ENCODE results near the gene NCAM2.

The NCAM2 gene

GRCh38 chr21:20999659-21000058, 1.4 kb downstream of the NCAM2 start:
- peaks cover 10% of the 10 kb centered on the region for H3K4me1 ChIP-seq (ENCODE audit: control insufficient read depth, insufficient read depth, low read length)
- no peaks in the 10 kb centered on the region for H3K36me3 ChIP-seq (ENCODE audit: control insufficient read depth, insufficient read depth, low read length, severe bottlenecking)
- H3K27me3 ChIP-seq (replicated peaks; ENCODE audit: control insufficient read depth, insufficient read depth, low read length) = no peaks in the 10 kb centered on the region
- H3K9ac ChIP-seq (ENCODE audit: low read length) = no peak overlapping the region
- peak; percentile 82 for DNase-seq (ENCODE audit: low read depth)
- no peak overlapping the region for H3K4me3 ChIP-seq (ENCODE audit: low read length)
- no peaks in the 10 kb centered on the region for H3K9me3 ChIP-seq (ENCODE audit: control insufficient read depth, low read length)

DNA sequence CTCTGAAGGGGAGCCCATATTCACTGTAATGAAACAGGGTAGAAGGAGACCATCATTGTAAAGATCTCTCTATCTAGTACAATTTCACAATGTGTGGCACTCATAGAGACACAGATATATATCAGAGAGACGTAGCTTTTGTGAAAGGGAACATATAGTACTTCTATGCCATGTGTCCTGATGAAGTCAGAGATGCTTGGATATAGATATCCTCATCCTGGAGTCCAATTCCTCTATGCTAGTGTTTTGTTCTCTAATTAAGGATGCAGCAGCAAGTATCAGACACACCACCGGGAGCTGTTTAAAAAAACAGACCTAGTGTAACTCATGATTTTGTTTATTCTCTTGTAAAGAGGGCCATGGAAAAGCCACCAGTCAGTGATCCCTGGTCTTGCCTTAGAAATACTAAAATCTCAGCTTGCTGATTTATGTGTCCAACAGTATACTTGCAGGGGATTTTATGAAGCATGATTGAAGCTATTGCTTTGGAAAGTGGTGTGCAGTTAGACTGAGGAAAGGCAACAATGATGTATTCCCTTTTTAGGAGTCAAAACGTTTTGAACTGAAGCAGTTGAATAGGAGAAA, 2.5 kb downstream of the NCAM2 start:
- Histone ChIP-seq H3K36me3 (ENCODE audit: control insufficient read depth, insufficient read depth, low read length, severe bottlenecking) (no peaks in the 10 kb centered on the region), H3K9ac (ENCODE audit: low read length) (no peak overlapping the region), H3K27me3 (replicated peaks; ENCODE audit: control insufficient read depth, insufficient read depth, low read length) (no peaks in the 10 kb centered on the region), H3K4me3 (ENCODE audit: low read length) (no peak overlapping the region), H3K4me1 (ENCODE audit: control insufficient read depth, insufficient read depth, low read length) (peaks cover 10% of the 10 kb centered on the region), H3K9me3 (ENCODE audit: control insufficient read depth, low read length) (no peaks in the 10 kb centered on the region)
- DNase-seq (ENCODE audit: low read depth) = no peak

DNA sequence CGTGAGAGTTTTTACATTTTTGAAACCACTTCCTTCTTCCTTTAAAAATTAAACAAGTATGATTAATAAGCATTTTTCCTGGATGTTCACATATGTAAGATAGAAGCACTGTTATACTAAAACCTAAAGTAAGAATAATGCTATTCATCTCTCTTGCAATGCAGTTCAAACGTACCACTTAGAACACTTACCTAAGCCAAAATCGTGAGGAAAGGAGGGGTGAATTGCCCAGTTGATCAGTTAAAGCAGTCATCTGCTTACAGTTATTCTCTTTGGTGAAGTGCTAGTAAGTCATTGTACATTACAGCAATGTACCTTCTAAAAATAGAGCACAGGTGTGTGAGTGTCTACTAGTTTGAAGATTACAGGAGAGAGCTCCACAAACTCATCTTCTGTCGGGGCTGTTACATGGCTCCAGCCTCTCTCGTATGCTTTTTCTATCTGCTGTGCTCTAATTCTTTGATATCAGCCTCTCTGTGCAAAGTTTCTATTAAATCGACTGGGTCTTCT, 3.4 kb downstream of the NCAM2 start:
- Histone ChIP-seq H3K4me3 (ENCODE audit: low read length) (no peak overlapping the region), H3K36me3 (ENCODE audit: control insufficient read depth, insufficient read depth, low read length, severe bottlenecking) (no peaks in the 10 kb centered on the region), H3K9ac (ENCODE audit: low read length) (no peak overlapping the region), H3K4me1 (ENCODE audit: control insufficient read depth, insufficient read depth, low read length) (peaks cover 10% of the 10 kb centered on the region), H3K27me3 (replicated peaks; ENCODE audit: control insufficient read depth, insufficient read depth, low read length) (no peaks in the 10 kb centered on the region), H3K9me3 (ENCODE audit: control insufficient read depth, low read length) (no peaks in the 10 kb centered on the region)
- DNase-seq (ENCODE audit: low read depth) = no peak

DNA sequence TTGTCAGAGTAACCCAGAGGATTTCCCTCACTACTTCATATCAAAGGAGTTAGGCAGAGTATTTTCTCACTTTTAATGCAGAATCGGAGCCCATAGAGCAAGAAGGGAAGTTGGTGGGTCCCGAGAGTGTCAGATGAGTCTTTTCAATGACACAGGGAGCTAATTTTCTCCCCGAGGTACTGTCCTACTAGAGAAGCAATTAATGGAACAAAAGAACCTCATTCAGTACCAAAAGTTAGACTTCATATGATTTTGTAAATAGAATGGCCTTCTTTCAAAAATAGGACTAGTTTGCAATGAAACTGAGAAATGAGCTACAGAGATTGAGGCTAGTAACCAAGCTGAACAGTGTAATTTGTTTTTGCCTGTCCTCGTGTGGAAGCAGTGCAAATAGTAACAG, 3.9 kb downstream of the NCAM2 start:
- H3K9ac ChIP-seq (ENCODE audit: low read length) = no peak overlapping the region
- no peaks in the 10 kb centered on the region for H3K27me3 ChIP-seq (replicated peaks; ENCODE audit: control insufficient read depth, insufficient read depth, low read length)
- no peak for DNase-seq (ENCODE audit: low read depth)
- H3K4me1 ChIP-seq (ENCODE audit: control insufficient read depth, insufficient read depth, low read length) = peaks cover 9% of the 10 kb centered on the region
- H3K36me3 ChIP-seq (ENCODE audit: control insufficient read depth, insufficient read depth, low read length, severe bottlenecking) = no peaks in the 10 kb centered on the region
- H3K9me3 ChIP-seq (ENCODE audit: control insufficient read depth, low read length) = no peaks in the 10 kb centered on the region
- no peak overlapping the region for H3K4me3 ChIP-seq (ENCODE audit: low read length)

DNA sequence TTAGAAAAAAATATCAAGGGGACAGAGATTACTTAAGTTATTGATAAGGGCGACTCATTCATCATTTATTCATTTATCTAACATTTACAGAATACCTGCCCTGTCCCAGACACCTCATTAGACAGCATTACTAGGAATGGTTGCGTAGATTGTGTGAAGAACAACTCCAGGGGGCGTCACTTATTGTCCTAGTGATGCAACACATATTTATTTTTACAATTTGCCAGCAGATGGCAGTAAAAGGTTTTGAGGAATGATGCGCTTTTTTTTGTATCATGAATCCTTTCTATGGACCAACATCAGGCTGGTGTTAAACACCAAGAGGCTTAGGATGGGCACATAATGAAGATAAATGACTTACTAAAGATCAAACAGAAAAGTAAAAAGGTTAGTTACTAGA, 5.5 kb downstream of the NCAM2 start:
- Histone ChIP-seq H3K36me3 (ENCODE audit: control insufficient read depth, insufficient read depth, low read length, severe bottlenecking) (no peaks in the 10 kb centered on the region), H3K4me1 (ENCODE audit: control insufficient read depth, insufficient read depth, low read length) (peaks cover 12% of the 10 kb centered on the region), H3K9me3 (ENCODE audit: control insufficient read depth, low read length) (no peaks in the 10 kb centered on the region), H3K9ac (ENCODE audit: low read length) (no peak overlapping the region), H3K4me3 (ENCODE audit: low read length) (no peak overlapping the region), H3K27me3 (replicated peaks; ENCODE audit: control insufficient read depth, insufficient read depth, low read length) (no peaks in the 10 kb centered on the region)
- DNase-seq (ENCODE audit: low read depth) = peak; percentile 60

DNA sequence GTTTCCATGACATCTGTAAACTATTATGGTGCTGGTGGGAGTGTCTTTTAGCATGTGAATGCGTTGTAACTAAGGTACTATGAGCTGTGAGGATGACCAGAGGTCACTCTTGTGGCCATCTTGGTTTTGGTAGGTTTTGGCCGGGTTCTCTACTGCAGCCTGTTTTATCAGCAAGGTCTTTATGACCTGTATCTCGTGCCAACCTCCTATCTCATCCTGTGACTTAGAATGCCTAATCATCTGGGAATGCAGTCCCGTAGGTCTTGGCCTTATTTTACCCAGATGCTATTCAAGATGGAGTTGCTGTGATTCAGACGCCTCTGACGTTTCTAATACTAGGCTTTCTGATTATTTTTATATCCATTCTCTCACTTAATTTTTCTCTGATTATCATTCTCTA, 9.4 kb downstream of the NCAM2 start:
- Histone ChIP-seq H3K4me1 (ENCODE audit: control insufficient read depth, insufficient read depth, low read length) (peaks cover 7% of the 10 kb centered on the region), H3K4me3 (ENCODE audit: low read length) (no peak overlapping the region), H3K27me3 (replicated peaks; ENCODE audit: control insufficient read depth, insufficient read depth, low read length) (no peaks in the 10 kb centered on the region), H3K9ac (ENCODE audit: low read length) (no peak overlapping the region), H3K9me3 (ENCODE audit: control insufficient read depth, low read length) (no peaks in the 10 kb centered on the region), H3K36me3 (ENCODE audit: control insufficient read depth, insufficient read depth, low read length, severe bottlenecking) (no peaks in the 10 kb centered on the region)
- no peak for DNase-seq (ENCODE audit: low read depth)

GRCh38 chr21:21010228-21010627, 12.0 kb downstream of the NCAM2 start:
- H3K9ac ChIP-seq (ENCODE audit: low read length) = no peak overlapping the region
- H3K4me1 ChIP-seq (ENCODE audit: control insufficient read depth, insufficient read depth, low read length) = peaks cover 7% of the 10 kb centered on the region
- H3K36me3 ChIP-seq (ENCODE audit: control insufficient read depth, insufficient read depth, low read length, severe bottlenecking) = no peaks in the 10 kb centered on the region
- H3K4me3 ChIP-seq (ENCODE audit: low read length) = no peak overlapping the region
- no peaks in the 10 kb centered on the region for H3K9me3 ChIP-seq (ENCODE audit: control insufficient read depth, low read length)
- no peaks in the 10 kb centered on the region for H3K27me3 ChIP-seq (replicated peaks; ENCODE audit: control insufficient read depth, insufficient read depth, low read length)
- DNase-seq (ENCODE audit: low read depth) = no peak

DNA sequence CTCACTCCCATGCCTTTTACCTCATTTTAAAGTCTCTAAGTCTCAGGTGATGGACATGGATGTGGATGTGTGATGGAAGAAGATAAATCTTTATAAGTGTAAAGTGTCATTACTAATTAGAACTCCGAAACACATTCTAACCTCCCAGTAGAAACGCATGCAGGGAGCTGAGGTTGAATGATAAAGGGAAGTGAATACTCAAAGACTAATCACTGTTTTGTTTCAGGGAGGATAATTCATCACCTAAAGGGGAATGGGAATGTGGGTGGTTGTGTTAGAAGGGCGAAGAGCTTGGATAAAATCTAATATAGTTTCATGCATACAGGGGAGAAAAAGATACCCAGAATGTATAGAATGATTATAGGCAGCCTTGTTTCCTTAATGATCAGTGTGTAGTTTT, 12.5 kb downstream of the NCAM2 start:
- Histone ChIP-seq H3K4me1 (ENCODE audit: control insufficient read depth, insufficient read depth, low read length) (peaks cover 7% of the 10 kb centered on the region), H3K9ac (ENCODE audit: low read length) (no peak overlapping the region), H3K4me3 (ENCODE audit: low read length) (no peak overlapping the region), H3K9me3 (ENCODE audit: control insufficient read depth, low read length) (no peaks in the 10 kb centered on the region), H3K27me3 (replicated peaks; ENCODE audit: control insufficient read depth, insufficient read depth, low read length) (no peaks in the 10 kb centered on the region), H3K36me3 (ENCODE audit: control insufficient read depth, insufficient read depth, low read length, severe bottlenecking) (no peaks in the 10 kb centered on the region)
- no peak for DNase-seq (ENCODE audit: low read depth)

- Histone ChIP-seq H3K4me3 (ENCODE audit: low read length) (no peak overlapping the region), H3K4me1 (ENCODE audit: control insufficient read depth, insufficient read depth, low read length) (no peaks in the 10 kb centered on the region), H3K9ac (ENCODE audit: low read length) (no peak overlapping the region), H3K27me3 (replicated peaks; ENCODE audit: control insufficient read depth, insufficient read depth, low read length) (no peaks in the 10 kb centered on the region), H3K36me3 (ENCODE audit: control insufficient read depth, insufficient read depth, low read length, severe bottlenecking) (no peaks in the 10 kb centered on the region), H3K9me3 (ENCODE audit: control insufficient read depth, low read length) (no peaks in the 10 kb centered on the region)
- no peak for DNase-seq (ENCODE audit: low read depth)
Measured at GRCh38 chr21:21018821-21019220, 20.6 kb downstream of the NCAM2 start.

GRCh38 chr21:21019681-21020080, 21.5 kb downstream of the NCAM2 start:
- H3K4me1 ChIP-seq (ENCODE audit: control insufficient read depth, insufficient read depth, low read length) = no peaks in the 10 kb centered on the region
- H3K36me3 ChIP-seq (ENCODE audit: control insufficient read depth, insufficient read depth, low read length, severe bottlenecking) = no peaks in the 10 kb centered on the region
- H3K9ac ChIP-seq (ENCODE audit: low read length) = no peak overlapping the region
- no peaks in the 10 kb centered on the region for H3K9me3 ChIP-seq (ENCODE audit: control insufficient read depth, low read length)
- no peak for DNase-seq (ENCODE audit: low read depth)
- no peaks in the 10 kb centered on the region for H3K27me3 ChIP-seq (replicated peaks; ENCODE audit: control insufficient read depth, insufficient read depth, low read length)
- H3K4me3 ChIP-seq (ENCODE audit: low read length) = no peak overlapping the region

- no peak for DNase-seq (ENCODE audit: low read depth)
- Histone ChIP-seq H3K36me3 (ENCODE audit: control insufficient read depth, insufficient read depth, low read length, severe bottlenecking) (no peaks in the 10 kb centered on the region), H3K9me3 (ENCODE audit: control insufficient read depth, low read length) (no peaks in the 10 kb centered on the region), H3K9ac (ENCODE audit: low read length) (no peak overlapping the region), H3K4me1 (ENCODE audit: control insufficient read depth, insufficient read depth, low read length) (peaks cover 9% of the 10 kb centered on the region), H3K4me3 (ENCODE audit: low read length) (no peak overlapping the region), H3K27me3 (replicated peaks; ENCODE audit: control insufficient read depth, insufficient read depth, low read length) (no peaks in the 10 kb centered on the region)
Measured at GRCh38 chr21:21025742-21026141, 27.5 kb downstream of the NCAM2 start.

- H3K36me3 ChIP-seq (ENCODE audit: control insufficient read depth, insufficient read depth, low read length, severe bottlenecking) = no peaks in the 10 kb centered on the region
- no peak overlapping the region for H3K9ac ChIP-seq (ENCODE audit: low read length)
- no peak overlapping the region for H3K4me3 ChIP-seq (ENCODE audit: low read length)
- no peaks in the 10 kb centered on the region for H3K27me3 ChIP-seq (replicated peaks; ENCODE audit: control insufficient read depth, insufficient read depth, low read length)
- peak; percentile 69 for DNase-seq (ENCODE audit: low read depth)
- H3K4me1 ChIP-seq (ENCODE audit: control insufficient read depth, insufficient read depth, low read length) = peaks cover 9% of the 10 kb centered on the region
- no peaks in the 10 kb centered on the region for H3K9me3 ChIP-seq (ENCODE audit: control insufficient read depth, low read length)
Measured at GRCh38 chr21:21028275-21028820, 30.1 kb downstream of the NCAM2 start.
